Esophagus squamous epithelium (tissue), 4 donors: Measurements from ENCODE around the gene OR51D1.

ENCODE experiments used
- POLR2A ChIP-seq, 4 donors: fragments of 450-650 bp; IDR thresholded peaks; one replicate each; pipeline ENCODE4 v1.6.1; 2017; ENCODE audit warnings: antibody characterized with exemption in 4 of 4, mild to moderate bottlenecking in 4 of 4, moderate library complexity in 3 of 4
- TF ChIP-seq, protein P1 (sequence below), 6 experiments: fragments of 450-650 bp in 4 of 6; fragments of 200-600 bp in 2 of 6; sonication (generic) in 2 of 6; IDR thresholded peaks; one replicate each; pipeline ENCODE4 v1.5.1; 2016 to 2019; ENCODE audit warnings: antibody characterized with exemption in 6 of 6, mild to moderate bottlenecking in 4 of 6, moderate library complexity in 4 of 6

GRCh38 chr11:4639931-4640330 lies 2.7 kb downstream of the OR51D1 start:
- TF ChIP-seq POLR2A (IDR thresholded peaks at IDR 0.05) = no peak
- TF ChIP-seq, protein P1, sequence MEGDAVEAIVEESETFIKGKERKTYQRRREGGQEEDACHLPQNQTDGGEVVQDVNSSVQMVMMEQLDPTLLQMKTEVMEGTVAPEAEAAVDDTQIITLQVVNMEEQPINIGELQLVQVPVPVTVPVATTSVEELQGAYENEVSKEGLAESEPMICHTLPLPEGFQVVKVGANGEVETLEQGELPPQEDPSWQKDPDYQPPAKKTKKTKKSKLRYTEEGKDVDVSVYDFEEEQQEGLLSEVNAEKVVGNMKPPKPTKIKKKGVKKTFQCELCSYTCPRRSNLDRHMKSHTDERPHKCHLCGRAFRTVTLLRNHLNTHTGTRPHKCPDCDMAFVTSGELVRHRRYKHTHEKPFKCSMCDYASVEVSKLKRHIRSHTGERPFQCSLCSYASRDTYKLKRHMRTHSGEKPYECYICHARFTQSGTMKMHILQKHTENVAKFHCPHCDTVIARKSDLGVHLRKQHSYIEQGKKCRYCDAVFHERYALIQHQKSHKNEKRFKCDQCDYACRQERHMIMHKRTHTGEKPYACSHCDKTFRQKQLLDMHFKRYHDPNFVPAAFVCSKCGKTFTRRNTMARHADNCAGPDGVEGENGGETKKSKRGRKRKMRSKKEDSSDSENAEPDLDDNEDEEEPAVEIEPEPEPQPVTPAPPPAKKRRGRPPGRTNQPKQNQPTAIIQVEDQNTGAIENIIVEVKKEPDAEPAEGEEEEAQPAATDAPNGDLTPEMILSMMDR (IDR thresholded peaks at IDR 0.05) = no peak
